BLaER1 (cell line): ENCODE data around the gene SPRY1.

Experiments
- H3K27ac ChIP-seq: shearing (Covaris generic); formaldehyde crosslinking; 2 replicates; pipeline ENCODE4 v1.8.1; 2022
- H3K27me3 ChIP-seq: shearing (Covaris generic); formaldehyde crosslinking; 2 replicates; pipeline ENCODE4 v1.8.1; 2022
- H3K36me3 ChIP-seq: shearing (Covaris generic); formaldehyde crosslinking; 2 replicates; pipeline ENCODE4 v1.8.1; 2022
- H3K4me1 ChIP-seq: shearing (Covaris generic); formaldehyde crosslinking; 2 replicates; pipeline ENCODE4 v1.8.1; 2022
- H3K4me2 ChIP-seq: shearing (Covaris generic); formaldehyde crosslinking; 2 replicates; pipeline ENCODE4 v1.8.1; 2022
- H3K4me3 ChIP-seq: shearing (Covaris generic); formaldehyde crosslinking; 2 replicates; pipeline ENCODE4 v1.8.1; 2022
- H3K9ac ChIP-seq: shearing (Covaris generic); formaldehyde crosslinking; 2 replicates; pipeline ENCODE4 v1.8.1; 2022
- H3K9me3 ChIP-seq: shearing (Covaris generic); formaldehyde crosslinking; 2 replicates; pipeline ENCODE4 v1.8.1; 2022
- H4K20me1 ChIP-seq: shearing (Covaris generic); formaldehyde crosslinking; 2 replicates; pipeline ENCODE4 v1.8.1; 2022
- Cebpa-rat ChIP-seq: shearing (Covaris generic); IDR thresholded peaks from 2 replicates; pipeline ENCODE4 v1.8.1; 2022

The SPRY1 gene

DNA sequence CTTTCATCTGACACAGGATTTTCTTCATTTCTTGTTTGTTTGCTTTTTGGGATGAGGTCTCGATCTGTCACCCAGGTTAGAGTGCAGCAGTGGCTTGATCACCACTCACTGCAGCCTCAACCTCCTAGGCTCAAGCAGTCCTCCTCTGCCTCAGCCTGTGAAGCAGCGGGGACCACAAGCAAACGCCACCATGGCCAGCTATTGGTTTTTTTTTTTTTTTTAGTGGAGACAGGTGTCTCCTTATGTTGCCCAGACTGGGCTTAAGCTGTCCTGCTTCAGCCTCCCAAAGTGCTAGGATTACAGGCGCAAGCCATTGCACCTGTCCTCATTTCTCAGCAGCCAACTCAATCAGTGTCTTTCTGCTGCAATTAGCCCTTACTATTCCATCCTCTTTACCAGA is 10.3 kb downstream of the SPRY1 start:
- Histone ChIP-seq H3K9ac (no peak overlapping the region), H3K27me3 (no peaks in the 10 kb centered on the region), H4K20me1 (0 out of 2 replicates have a peak, but pooled peaks cover 6% of the 10 kb centered on the region), H3K4me1 (peaks cover 24% of the 10 kb centered on the region), H3K4me2 (no peak overlapping the region), H3K9me3 (peaks cover 4% of the 10 kb centered on the region; the same call in 1 of the 2 replicates), H3K27ac (no peak overlapping the region), H3K4me3 (no peak overlapping the region), H3K36me3 (peaks cover 15% of the 10 kb centered on the region)
- no peak for TF ChIP-seq Cebpa-rat

DNA sequence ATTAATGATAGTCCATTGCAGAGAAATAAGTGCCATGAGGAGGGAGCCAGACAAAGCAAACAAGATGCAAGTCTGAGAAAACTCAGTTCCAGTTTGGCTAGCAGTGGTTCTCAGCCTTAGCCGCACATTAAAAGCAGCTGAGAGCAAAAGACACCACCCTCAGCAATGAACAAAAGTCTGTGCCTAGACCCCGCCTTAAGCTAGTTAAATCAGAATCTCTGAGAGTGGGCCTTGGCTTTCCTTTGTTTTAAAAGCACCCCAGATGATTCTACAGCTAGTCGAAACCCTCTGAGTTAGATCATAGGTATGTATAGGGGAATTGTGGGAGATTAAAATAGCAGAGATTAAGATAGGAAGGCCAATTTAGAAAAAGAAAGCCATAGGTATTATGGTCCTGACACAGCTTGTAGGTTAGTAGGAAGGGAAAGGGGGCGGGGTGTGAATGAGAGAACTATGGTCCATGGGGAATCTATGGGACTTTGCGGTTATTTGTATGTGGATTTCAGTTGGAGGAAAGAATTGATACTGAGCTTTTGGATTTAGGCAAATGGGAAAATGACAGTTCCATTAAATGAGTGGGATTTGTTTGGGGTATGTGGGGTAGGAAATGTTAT is 12.0 kb downstream of the SPRY1 start:
- Histone ChIP-seq H3K9ac (no peak overlapping the region), H3K27ac (no peak overlapping the region), H3K4me3 (no peak overlapping the region), H3K9me3 (no peaks in the 10 kb centered on the region), H3K36me3 (no peaks in the 10 kb centered on the region), H3K4me1 (peaks cover 39% of the 10 kb centered on the region), H3K4me2 (no peak overlapping the region), H4K20me1 (no peaks in the 10 kb centered on the region), H3K27me3 (no peaks in the 10 kb centered on the region)
- no peak for TF ChIP-seq Cebpa-rat

DNA sequence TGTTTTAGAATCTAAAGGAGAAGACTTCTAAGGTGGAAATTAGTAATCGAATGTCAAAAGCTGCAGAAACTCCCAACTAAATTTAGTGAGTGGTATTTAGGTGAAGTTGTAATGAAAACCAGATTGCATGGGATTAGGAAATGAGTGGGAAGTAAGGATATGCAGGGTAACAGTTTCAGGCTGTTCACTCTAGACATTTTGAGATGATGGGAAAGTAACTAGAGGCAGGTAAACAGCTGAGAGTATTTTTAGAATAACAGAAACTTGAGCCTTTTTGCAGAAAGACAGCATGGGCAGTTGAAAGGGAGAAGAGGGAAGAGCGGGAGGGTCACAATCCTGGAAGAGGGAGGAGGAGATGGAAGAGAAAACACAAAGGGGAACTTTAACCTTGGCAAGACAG is 12.7 kb downstream of the SPRY1 start:
- Histone ChIP-seq H3K4me2 (no peak overlapping the region), H3K27ac (no peak overlapping the region)

DNA sequence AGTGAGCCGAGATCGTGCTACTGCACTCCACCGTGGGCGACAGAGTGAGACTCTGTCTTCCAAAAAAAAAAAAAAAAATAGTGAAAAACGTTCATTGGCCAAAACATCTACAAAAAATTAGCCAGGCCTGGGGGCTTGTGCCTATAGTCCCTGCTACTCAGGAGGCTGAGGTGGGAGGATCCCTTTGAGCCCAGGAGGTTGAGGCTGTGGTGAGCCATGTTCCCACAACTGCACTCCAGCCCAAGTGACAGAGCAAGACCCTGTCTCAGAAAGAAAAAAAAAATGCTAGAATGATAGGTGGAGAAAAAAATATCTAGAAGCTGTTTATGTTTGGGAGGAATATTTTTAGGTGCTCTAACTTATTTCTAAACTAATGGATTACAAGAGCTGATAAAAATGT is 14.9 kb downstream of the SPRY1 start:
- H3K9me3 ChIP-seq: peaks cover 9% of the 10 kb centered on the region; the same call in 1 of the 2 replicates
- H4K20me1 ChIP-seq: no peaks in the 10 kb centered on the region
- no peak overlapping the region for H3K9ac ChIP-seq
- TF ChIP-seq Cebpa-rat: no peak
- H3K27me3 ChIP-seq: no peaks in the 10 kb centered on the region
- H3K36me3 ChIP-seq: no peaks in the 10 kb centered on the region
- H3K4me2 ChIP-seq: peak overlapping the region; percentile 59
- no peak overlapping the region for H3K27ac ChIP-seq
- H3K4me1 ChIP-seq: peaks cover 62% of the 10 kb centered on the region
- no peak overlapping the region for H3K4me3 ChIP-seq

More for the DNA sequence above, 12.7 kb downstream of the SPRY1 start:
- Histone ChIP-seq H3K9ac (no peak overlapping the region), H3K4me1 (peaks cover 45% of the 10 kb centered on the region), H3K9me3 (peaks cover 5% of the 10 kb centered on the region; the same call in 1 of the 2 replicates), H3K27me3 (no peaks in the 10 kb centered on the region), H3K36me3 (no peaks in the 10 kb centered on the region), H4K20me1 (no peaks in the 10 kb centered on the region), H3K4me3 (no peak overlapping the region)
- no peak for TF ChIP-seq Cebpa-rat

DNA sequence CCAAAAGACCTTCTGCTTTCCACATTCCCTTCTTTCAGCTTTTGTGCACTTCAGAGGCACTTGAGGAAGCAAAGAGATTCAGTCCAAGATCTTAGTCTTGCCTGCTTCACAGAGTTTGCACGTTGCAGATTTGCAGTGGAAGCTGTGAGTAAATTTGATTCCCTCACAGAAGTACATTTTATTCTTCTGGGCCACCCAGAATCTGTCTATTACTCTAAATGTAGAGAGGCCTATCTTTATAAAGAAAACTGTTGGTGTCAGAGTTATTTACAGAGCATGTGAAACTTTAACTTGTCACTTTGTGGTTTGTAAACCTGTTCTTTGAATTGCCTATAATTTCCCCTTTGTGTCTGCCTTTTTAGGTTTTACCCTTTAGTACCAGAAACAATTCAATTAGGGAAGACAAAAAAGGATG is 15.5 kb downstream of the SPRY1 start:
- H3K4me3 ChIP-seq: no peak overlapping the region

DNA sequence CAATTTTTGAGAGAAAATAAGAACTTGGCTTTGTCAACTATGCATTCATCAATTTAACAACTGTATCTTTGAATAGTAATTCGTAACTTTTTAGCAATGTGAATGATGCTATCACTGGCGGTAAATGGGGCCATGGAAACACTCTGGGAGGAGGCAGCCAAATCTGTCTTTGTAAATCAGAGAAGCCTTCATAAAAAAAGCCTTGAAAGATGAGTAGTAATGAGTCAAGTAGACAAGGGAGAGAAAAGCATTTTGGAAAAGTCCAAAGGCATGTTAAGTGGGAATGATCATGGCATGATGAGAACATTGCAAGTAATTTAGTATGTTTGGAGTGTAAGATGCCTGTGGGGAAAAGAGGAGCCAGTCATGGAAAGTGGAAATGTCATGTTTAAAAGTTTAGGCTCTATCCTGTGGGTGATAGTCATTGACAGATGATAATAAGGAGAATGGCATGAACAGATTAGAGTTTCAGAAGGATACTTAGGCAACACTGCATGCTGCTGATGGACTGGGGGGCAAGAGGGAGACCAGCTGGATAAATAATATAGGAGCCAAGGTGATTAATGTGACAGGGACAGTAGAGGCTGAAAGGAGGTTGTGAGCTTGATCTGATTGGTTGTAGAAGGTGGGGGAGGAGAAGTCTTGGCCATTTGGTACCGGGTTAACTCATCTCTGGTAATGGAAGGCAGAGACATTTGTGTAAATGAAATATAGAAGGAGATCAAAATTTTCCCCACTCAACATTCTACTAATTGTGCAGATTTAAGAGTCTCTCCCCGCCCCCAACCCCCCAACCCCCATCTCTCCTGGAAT is 16.3 kb downstream of the SPRY1 start:
- no peak overlapping the region for H3K9ac ChIP-seq
- peaks cover 9% of the 10 kb centered on the region; the same call in 1 of the 2 replicates for H3K9me3 ChIP-seq
- no peak overlapping the region for H3K4me3 ChIP-seq
- H4K20me1 ChIP-seq: no peaks in the 10 kb centered on the region
- H3K4me2 ChIP-seq: peak overlapping the region; percentile 59
- H3K27me3 ChIP-seq: no peaks in the 10 kb centered on the region
- peaks cover 76% of the 10 kb centered on the region for H3K4me1 ChIP-seq
- no peaks in the 10 kb centered on the region for H3K36me3 ChIP-seq
- H3K27ac ChIP-seq: no peak overlapping the region
- TF ChIP-seq Cebpa-rat: no peak

More for the DNA sequence above, 15.5 kb downstream of the SPRY1 start:
- no peak for TF ChIP-seq Cebpa-rat
- Histone ChIP-seq H3K9ac (no peak overlapping the region), H3K36me3 (no peaks in the 10 kb centered on the region), H3K4me1 (peaks cover 68% of the 10 kb centered on the region), H3K9me3 (peaks cover 9% of the 10 kb centered on the region; the same call in 1 of the 2 replicates), H4K20me1 (no peaks in the 10 kb centered on the region), H3K27ac (peak overlapping the region; percentile 39; the same call in 1 of the 2 replicates), H3K4me2 (peak overlapping the region; percentile 59), H3K27me3 (no peaks in the 10 kb centered on the region)

DNA sequence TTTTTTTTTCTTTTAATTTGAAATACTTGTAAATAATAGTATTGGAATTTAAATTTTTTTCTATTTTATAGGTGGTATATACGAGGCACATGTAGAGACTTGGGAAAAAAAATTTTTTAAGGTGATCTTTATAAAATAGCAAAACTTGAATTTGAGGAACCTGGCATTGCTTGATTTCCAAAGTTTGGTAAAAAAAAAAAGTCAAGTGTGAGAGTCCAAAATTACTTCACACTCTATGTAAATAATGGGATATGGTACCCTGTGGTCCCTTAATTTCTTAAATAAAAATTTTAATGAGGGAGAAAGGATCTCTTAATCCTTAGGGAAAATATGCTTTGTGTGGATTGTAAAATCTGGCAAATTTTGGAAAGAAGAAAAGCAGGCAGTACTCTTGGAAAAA is 19.0 kb downstream of the SPRY1 start:
- Histone ChIP-seq H3K9me3 (peaks cover 13% of the 10 kb centered on the region; the same call in 1 of the 2 replicates), H3K4me1 (peaks cover 72% of the 10 kb centered on the region), H4K20me1 (no peaks in the 10 kb centered on the region), H3K36me3 (no peaks in the 10 kb centered on the region), H3K4me2 (peak overlapping the region; percentile 62), H3K9ac (no peak overlapping the region), H3K4me3 (no peak overlapping the region), H3K27me3 (no peaks in the 10 kb centered on the region), H3K27ac (peak overlapping the region; percentile 60)
- no peak for TF ChIP-seq Cebpa-rat

DNA sequence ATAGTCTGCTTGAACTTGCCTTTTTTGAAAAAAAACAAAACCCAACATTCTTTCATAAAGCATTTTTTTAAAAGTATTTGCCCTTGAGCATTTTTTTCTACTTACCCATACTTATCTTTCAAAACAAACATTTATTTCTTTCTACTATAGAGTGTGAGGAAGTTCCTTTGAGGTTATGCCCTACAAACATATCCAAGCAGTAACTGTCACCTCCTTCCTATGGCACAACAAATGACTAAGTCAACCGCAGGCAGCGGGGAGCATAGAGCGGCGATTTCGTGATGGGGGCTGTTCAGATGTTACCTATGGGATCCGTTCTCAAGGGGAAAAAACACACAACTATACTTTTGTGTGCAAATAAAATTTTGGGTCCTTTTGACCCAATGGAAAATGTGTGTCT is 19.4 kb downstream of the SPRY1 start:
- Histone ChIP-seq H3K9ac (no peak overlapping the region), H3K36me3 (no peaks in the 10 kb centered on the region), H3K27me3 (no peaks in the 10 kb centered on the region), H3K4me1 (peaks cover 72% of the 10 kb centered on the region), H3K4me2 (peak overlapping the region; percentile 62), H3K27ac (peak overlapping the region; percentile 73), H3K4me3 (no peak overlapping the region), H4K20me1 (no peaks in the 10 kb centered on the region), H3K9me3 (peaks cover 13% of the 10 kb centered on the region; the same call in 1 of the 2 replicates)
- no peak for TF ChIP-seq Cebpa-rat

DNA sequence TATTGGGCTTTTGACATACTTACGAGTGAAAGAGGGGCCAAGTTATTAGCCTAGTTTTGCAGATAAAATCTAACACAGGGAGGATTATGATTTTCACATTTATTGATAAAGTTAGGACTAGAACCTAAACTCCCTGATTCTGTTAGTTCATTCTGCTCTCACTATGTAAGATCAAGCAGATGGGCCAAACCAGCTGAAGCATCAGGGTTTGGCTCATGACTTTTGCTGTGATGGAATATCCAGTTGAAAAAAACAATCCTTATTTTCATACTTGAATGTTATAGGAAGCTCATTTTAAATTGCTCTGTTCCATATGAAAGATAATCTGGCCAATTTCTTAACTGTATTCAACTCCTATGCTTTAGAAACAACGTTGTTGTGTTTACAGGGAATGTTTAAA is 21.2 kb downstream of the SPRY1 start:
- no peaks in the 10 kb centered on the region for H3K27me3 ChIP-seq
- peak overlapping the region; percentile 12; the same call in 1 of the 2 replicates for H3K27ac ChIP-seq
- TF ChIP-seq Cebpa-rat: no peak
- H3K36me3 ChIP-seq: no peaks in the 10 kb centered on the region
- H3K9ac ChIP-seq: no peak overlapping the region
- H3K9me3 ChIP-seq: peaks cover 13% of the 10 kb centered on the region; the same call in 1 of the 2 replicates
- peaks cover 71% of the 10 kb centered on the region for H3K4me1 ChIP-seq
- no peak overlapping the region for H3K4me3 ChIP-seq
- peak overlapping the region; percentile 55; the same call in 1 of the 2 replicates for H3K4me2 ChIP-seq
- no peaks in the 10 kb centered on the region for H4K20me1 ChIP-seq
